HUES6 (cell line): ENCODE results near the gene VAV2.

ENCODE experiments used
- H3K27ac ChIP-seq: 2 replicates; pipeline ENCODE4 v1.7.0; 2013; ENCODE audit warnings: low read depth, mild to moderate bottlenecking, low read length, inconsistent platforms
- H3K27me3 ChIP-seq: 2 replicates; pipeline ENCODE4 v1.6.1; 2013; ENCODE audit warnings: low read length; ENCODE audit not compliant: control insufficient read depth, insufficient read depth
- H3K36me3 ChIP-seq: 2 replicates; pipeline ENCODE4 v1.6.1; 2013; ENCODE audit warnings: low read length; ENCODE audit not compliant: control insufficient read depth, insufficient read depth
- H3K4me1 ChIP-seq: 2 replicates; pipeline ENCODE4 v1.6.1; 2013; ENCODE audit warnings: low read length; ENCODE audit not compliant: control insufficient read depth, insufficient read depth
- H3K4me3 ChIP-seq: 2 replicates; pipeline ENCODE4 v1.5.1; 2013; ENCODE audit warnings: low read depth, low read length
- H3K9ac ChIP-seq: one replicate; pipeline ENCODE4 v1.6.1; 2013; ENCODE audit warnings: mild to moderate bottlenecking, low read length
- H3K9me3 ChIP-seq: 2 replicates; pipeline ENCODE4 v1.6.1; 2013; ENCODE audit warnings: low read depth, low read length; ENCODE audit not compliant: control insufficient read depth, insufficient read depth

Gene VAV2

GRCh38 chr9:133834080-133834976 lies 157.8 kb downstream of the VAV2 start:
- Histone ChIP-seq H3K4me1 (peaks cover 18% of the 10 kb centered on the region), H3K9me3 (no peaks in the 10 kb centered on the region), H3K4me3 (no peak overlapping the region), H3K36me3 (peaks cover 11% of the 10 kb centered on the region), H3K27me3 (no peaks in the 10 kb centered on the region), H3K27ac (no peak overlapping the region; the same call in 1 of the 2 replicates), H3K9ac (no peak overlapping the region)

GRCh38 chr9:133833388-133834025 lies 158.6 kb downstream of the VAV2 start:
- Histone ChIP-seq H3K27me3 (no peaks in the 10 kb centered on the region), H3K9me3 (no peaks in the 10 kb centered on the region), H3K4me1 (peaks cover 18% of the 10 kb centered on the region), H3K36me3 (peaks cover 14% of the 10 kb centered on the region), H3K4me3 (no peak overlapping the region), H3K27ac (no peak overlapping the region; the same call in 1 of the 2 replicates), H3K9ac (no peak overlapping the region)

GRCh38 chr9:133832877-133833276 lies 159.2 kb downstream of the VAV2 start:
- no peak overlapping the region for H3K27ac ChIP-seq
- peaks cover 16% of the 10 kb centered on the region for H3K36me3 ChIP-seq
- no peak overlapping the region for H3K9ac ChIP-seq
- H3K27me3 ChIP-seq: no peaks in the 10 kb centered on the region
- H3K9me3 ChIP-seq: no peaks in the 10 kb centered on the region
- no peak overlapping the region for H3K4me3 ChIP-seq
- peaks cover 18% of the 10 kb centered on the region for H3K4me1 ChIP-seq

- no peak overlapping the region for H3K27ac ChIP-seq
- H3K27me3 ChIP-seq: no peaks in the 10 kb centered on the region
- no peak overlapping the region for H3K4me3 ChIP-seq
- peaks cover 16% of the 10 kb centered on the region for H3K36me3 ChIP-seq
- no peaks in the 10 kb centered on the region for H3K9me3 ChIP-seq
- peaks cover 21% of the 10 kb centered on the region for H3K4me1 ChIP-seq
- H3K9ac ChIP-seq: no peak overlapping the region
Observed at GRCh38 chr9:133830711-133831110, 161.4 kb downstream of the VAV2 start.

GRCh38 chr9:133830310-133830709 lies 161.8 kb downstream of the VAV2 start:
- Histone ChIP-seq H3K36me3 (peaks cover 16% of the 10 kb centered on the region), H3K4me1 (peaks cover 21% of the 10 kb centered on the region), H3K27ac (no peak overlapping the region), H3K9me3 (no peaks in the 10 kb centered on the region), H3K4me3 (no peak overlapping the region), H3K27me3 (no peaks in the 10 kb centered on the region), H3K9ac (no peak overlapping the region)

- Histone ChIP-seq H3K9me3 (no peaks in the 10 kb centered on the region), H3K9ac (no peak overlapping the region), H3K27me3 (no peaks in the 10 kb centered on the region), H3K4me3 (no peak overlapping the region), H3K27ac (no peak overlapping the region), H3K4me1 (peaks cover 32% of the 10 kb centered on the region), H3K36me3 (peaks cover 16% of the 10 kb centered on the region)
Observed at GRCh38 chr9:133828338-133828997, 163.7 kb downstream of the VAV2 start.

- H3K27ac ChIP-seq: no peak overlapping the region
- peaks cover 32% of the 10 kb centered on the region for H3K4me1 ChIP-seq
Observed at GRCh38 chr9:133826289-133827085, 165.6 kb downstream of the VAV2 start.

GRCh38 chr9:133825555-133826218 lies 166.4 kb downstream of the VAV2 start:
- no peak overlapping the region for H3K4me3 ChIP-seq
- peak overlapping the region; percentile 40; the same call in 1 of the 2 replicates for H3K27ac ChIP-seq
- no peak overlapping the region for H3K9ac ChIP-seq
- H3K36me3 ChIP-seq: peaks cover 18% of the 10 kb centered on the region
- H3K4me1 ChIP-seq: peaks cover 32% of the 10 kb centered on the region
- H3K27me3 ChIP-seq: no peaks in the 10 kb centered on the region
- H3K9me3 ChIP-seq: no peaks in the 10 kb centered on the region

More at GRCh38 chr9:133826289-133827085, 165.6 kb downstream of the VAV2 start:
- Histone ChIP-seq H3K9ac (no peak overlapping the region), H3K27me3 (no peaks in the 10 kb centered on the region), H3K4me3 (no peak overlapping the region), H3K9me3 (no peaks in the 10 kb centered on the region), H3K36me3 (peaks cover 17% of the 10 kb centered on the region)

GRCh38 chr9:133824802-133825186 lies 167.3 kb downstream of the VAV2 start:
- Histone ChIP-seq H3K9ac (no peak overlapping the region), H3K27me3 (no peaks in the 10 kb centered on the region), H3K4me1 (peaks cover 32% of the 10 kb centered on the region), H3K9me3 (no peaks in the 10 kb centered on the region), H3K36me3 (peaks cover 14% of the 10 kb centered on the region), H3K4me3 (no peak overlapping the region), H3K27ac (peak overlapping the region; percentile 56; the same call in 1 of the 2 replicates)
